ENCODE results near the gene ECE2. TPM values are rescaled to one million over a fixed set of nuclear protein-coding genes. Genes with fewer than 3 reads are reported as not detected.
"Not testable (repeated sequence)": the region's sequence is repeated elsewhere in the genome, so short reads cannot be mapped to it uniquely, and the experiment has no call there.

The ECE2 gene
- total RNA-seq, 1 experiment from 2014 or later, result not detected

GRCh38 chr3:184336547-184337398 is 61.0 kb downstream of the ECE2 start:
- DNase-seq (ENCODE audit: low spot score), result no peak

GRCh38 chr3:184337399-184337714 is 61.5 kb downstream of the ECE2 start, which contains the start of gene FAM131A:
Gene FAM131A, plus strand, starts transcription at chr3:184337600. Its CDS starts 31 bp downstream, at chr3:184337631.
- DNase-seq (ENCODE audit: low spot score), result no peak

- no peak for DNase-seq (ENCODE audit: low spot score)
These were observed 62.2 kb downstream of the ECE2 start for GRCh38 chr3:184337981-184338380.

- DNase-seq (ENCODE audit: low spot score), result no peak
These were observed 62.7 kb downstream of the ECE2 start for GRCh38 chr3:184338511-184338945.

- DNase-seq (ENCODE audit: low spot score), result no peak
These were observed 63.2 kb downstream of the ECE2 start for GRCh38 chr3:184339001-184339400.

- DNase-seq (ENCODE audit: low spot score), result not testable (repeated sequence)
These were observed 63.8 kb downstream of the ECE2 start for GRCh38 chr3:184339451-184340135.

- no peak for DNase-seq (ENCODE audit: low spot score)
These were observed 66.1 kb downstream of the ECE2 start for GRCh38 chr3:184341925-184342324.

Other genes starting within 250 kb of the ECE2 start
- not detected in 2 replicates for gene HTR3D, start 244.3 kb upstream of the ECE2 start, total RNA-seq (2014; rRNA removed; shearing (Covaris generic))
- not detected in 2 replicates for gene HTR3C, start 223.0 kb upstream of the ECE2 start, total RNA-seq (2014; rRNA removed; shearing (Covaris generic))
- not detected in 2 replicates for gene HTR3E, start 179.0 kb upstream of the ECE2 start, total RNA-seq (2014; rRNA removed; shearing (Covaris generic))
- gene EIF2B5, start 140.7 kb upstream of the ECE2 start, total RNA-seq (2014; rRNA removed; shearing (Covaris generic)), result 37.4 and 42.6 TPM in 2 replicates
- 36.2 and 38.3 TPM in 2 replicates for gene DVL3, start 120.6 kb upstream of the ECE2 start, total RNA-seq (2014; rRNA removed; shearing (Covaris generic))
- gene AP2M1, start 101.2 kb upstream of the ECE2 start, total RNA-seq (2014; rRNA removed; shearing (Covaris generic)), result 717 and 879 TPM in 2 replicates
- 32.3 and 46.9 TPM in 2 replicates for gene ABCF3, start 89.8 kb upstream of the ECE2 start, total RNA-seq (2014; rRNA removed; shearing (Covaris generic))
- 0.36 and 0.72 TPM in 2 replicates for gene VWA5B2, start 46.4 kb upstream of the ECE2 start, total RNA-seq (2014; rRNA removed; shearing (Covaris generic))
- gene ALG3, start 27.1 kb upstream of the ECE2 start, total RNA-seq (2014; rRNA removed; shearing (Covaris generic)), result 57.5 and 68.3 TPM in 2 replicates
- gene EEF1AKMT4, start 26.4 kb upstream of the ECE2 start, total RNA-seq (2014; rRNA removed; shearing (Covaris generic)), result 7.8 and 8.2 TPM in 2 replicates
- gene CAMK2N2, start 14.5 kb upstream of the ECE2 start, total RNA-seq (2014; rRNA removed; shearing (Covaris generic)), result 1.6 and 1.8 TPM in 2 replicates
- gene PSMD2, start 23.2 kb downstream of the ECE2 start, total RNA-seq (2014; rRNA removed; shearing (Covaris generic)), result 633 and 926 TPM in 2 replicates
- gene EIF4G1, start 38.6 kb downstream of the ECE2 start, total RNA-seq (2014; rRNA removed; shearing (Covaris generic)), result 422 and 446 TPM in 2 replicates
- gene FAM131A, start 61.6 kb downstream of the ECE2 start, total RNA-seq (2014; rRNA removed; shearing (Covaris generic)), result 0.62 and 0.65 TPM in 2 replicates
- gene CLCN2, start 85.6 kb downstream of the ECE2 start, total RNA-seq (2014; rRNA removed; shearing (Covaris generic)), result 3.0 and 8.8 TPM in 2 replicates
- gene POLR2H, start 85.7 kb downstream of the ECE2 start, total RNA-seq (2014; rRNA removed; shearing (Covaris generic)), result 182 and 190 TPM in 2 replicates
- 0.14 and 0.43 TPM in 2 replicates for gene THPO, start 102.2 kb downstream of the ECE2 start, total RNA-seq (2014; rRNA removed; shearing (Covaris generic))
- 0.33 and 5.6 TPM in 2 replicates for gene CHRD, start 104.0 kb downstream of the ECE2 start, total RNA-seq (2014; rRNA removed; shearing (Covaris generic))

Data from A172 (cell line).